KMS-11 (cell line): ENCODE measurements around the gene UNKL.

Source experiments
- H2AFZ ChIP-seq: fragments of 200-600 bp; sonication (generic); 2 replicates; pipeline ENCODE4 v1.6.1; 2016; ENCODE audit warnings: antibody characterized with exemption, mixed run types, low read depth
- H3K27ac ChIP-seq: fragments of 200-600 bp; sonication (generic); 2 replicates; pipeline ENCODE4 v1.6.1; 2016; ENCODE audit warnings: mild to moderate bottlenecking, mixed run types
- H3K27me3 ChIP-seq: fragments of 200-600 bp; sonication (generic); 2 replicates; pipeline ENCODE4 v1.6.1; 2017; ENCODE audit warnings: mild to moderate bottlenecking, low read depth, mixed run types, moderate library complexity; ENCODE audit not compliant: insufficient read depth
- H3K36me3 ChIP-seq: fragments of 200-600 bp; sonication (generic); 2 replicates; pipeline ENCODE4 v1.6.1; 2017; ENCODE audit warnings: mild to moderate bottlenecking, mixed run types; ENCODE audit not compliant: insufficient read depth
- H3K4me1 ChIP-seq: fragments of 200-600 bp; sonication (generic); 2 replicates; pipeline ENCODE4 v1.6.1; 2016; ENCODE audit warnings: mild to moderate bottlenecking, low read depth, mixed run types; ENCODE audit not compliant: poor library complexity, severe bottlenecking
- H3K4me2 ChIP-seq: fragments of 200-600 bp; sonication (generic); 2 replicates; pipeline ENCODE4 v1.7.0; 2016; ENCODE audit warnings: mild to moderate bottlenecking, mixed run types
- H3K4me3 ChIP-seq: fragments of 200-600 bp; sonication (generic); IDR thresholded peaks from 2 replicates; pipeline ENCODE4 v1.6.1; 2017; ENCODE audit warnings: low read depth, low read length, mixed read lengths; ENCODE audit not compliant: insufficient read depth
- H3K79me2 ChIP-seq: fragments of 200-600 bp; sonication (generic); 2 replicates; pipeline ENCODE4 v1.6.1; 2016; ENCODE audit warnings: low read depth, mixed run types; ENCODE audit not compliant: insufficient read depth
- H3K9ac ChIP-seq: fragments of 200-600 bp; sonication (generic); 2 replicates; pipeline ENCODE4 v1.6.1; 2016; ENCODE audit warnings: mild to moderate bottlenecking, mixed run types
- H4K20me1 ChIP-seq: fragments of 200-600 bp; sonication (generic); 2 replicates; pipeline ENCODE4 v1.6.1; 2016; ENCODE audit warnings: mild to moderate bottlenecking, mixed run types; ENCODE audit not compliant: insufficient read depth
- TF ChIP-seq, protein P1 (sequence below): fragments of 200-600 bp; sonication (generic); conservative IDR thresholded peaks from 2 replicates; pipeline ENCODE4 v1.6.1; 2017; ENCODE audit warnings: low read depth, mild to moderate bottlenecking, antibody characterized with exemption, low read length, moderate library complexity, mixed read lengths

UNKL gene

DNA sequence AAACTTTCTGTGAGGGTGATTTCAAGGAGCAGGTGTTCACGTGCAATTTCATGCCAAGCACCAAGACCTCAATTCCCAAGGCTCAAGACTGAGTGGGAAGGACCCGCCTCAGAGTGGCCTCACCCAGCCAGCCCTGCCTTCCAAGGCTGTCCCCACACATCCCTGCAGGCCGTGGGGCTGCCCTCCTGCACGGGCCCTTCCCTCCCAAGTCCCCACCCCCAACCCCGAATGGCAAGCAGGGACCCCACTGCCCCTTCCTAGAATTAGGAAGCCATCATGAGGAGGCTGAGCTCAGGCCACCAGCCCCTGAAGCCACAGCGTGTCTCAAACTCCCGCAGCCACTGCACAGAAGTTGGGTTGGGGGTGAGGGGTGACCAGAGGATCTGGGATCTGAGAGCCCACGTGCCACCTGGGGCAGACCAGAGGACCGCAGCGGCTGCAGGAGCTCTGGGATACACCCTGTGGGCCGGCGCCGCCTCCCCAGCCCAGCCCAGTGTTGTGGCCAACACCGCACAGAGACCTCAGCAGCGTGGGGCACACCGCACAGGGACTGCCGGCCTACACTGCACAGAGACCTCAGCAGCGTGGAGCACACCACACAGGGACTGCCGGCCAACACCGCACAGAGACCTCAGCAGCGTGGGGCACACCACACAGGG, 42.1 kb downstream of the UNKL start:
- no peaks in the 10 kb centered on the region for H3K27me3 ChIP-seq
- no peaks in the 10 kb centered on the region for H3K4me1 ChIP-seq
- TF ChIP-seq, protein P1, sequence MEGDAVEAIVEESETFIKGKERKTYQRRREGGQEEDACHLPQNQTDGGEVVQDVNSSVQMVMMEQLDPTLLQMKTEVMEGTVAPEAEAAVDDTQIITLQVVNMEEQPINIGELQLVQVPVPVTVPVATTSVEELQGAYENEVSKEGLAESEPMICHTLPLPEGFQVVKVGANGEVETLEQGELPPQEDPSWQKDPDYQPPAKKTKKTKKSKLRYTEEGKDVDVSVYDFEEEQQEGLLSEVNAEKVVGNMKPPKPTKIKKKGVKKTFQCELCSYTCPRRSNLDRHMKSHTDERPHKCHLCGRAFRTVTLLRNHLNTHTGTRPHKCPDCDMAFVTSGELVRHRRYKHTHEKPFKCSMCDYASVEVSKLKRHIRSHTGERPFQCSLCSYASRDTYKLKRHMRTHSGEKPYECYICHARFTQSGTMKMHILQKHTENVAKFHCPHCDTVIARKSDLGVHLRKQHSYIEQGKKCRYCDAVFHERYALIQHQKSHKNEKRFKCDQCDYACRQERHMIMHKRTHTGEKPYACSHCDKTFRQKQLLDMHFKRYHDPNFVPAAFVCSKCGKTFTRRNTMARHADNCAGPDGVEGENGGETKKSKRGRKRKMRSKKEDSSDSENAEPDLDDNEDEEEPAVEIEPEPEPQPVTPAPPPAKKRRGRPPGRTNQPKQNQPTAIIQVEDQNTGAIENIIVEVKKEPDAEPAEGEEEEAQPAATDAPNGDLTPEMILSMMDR, result no peak
- no peaks in the 10 kb centered on the region for H3K79me2 ChIP-seq
- no peak overlapping the region for H3K4me3 ChIP-seq
- H4K20me1 ChIP-seq, result no peaks in the 10 kb centered on the region
- H3K9ac ChIP-seq, result no peak overlapping the region
- H3K4me2 ChIP-seq, result no peak overlapping the region
- H3K36me3 ChIP-seq, result no peaks in the 10 kb centered on the region
- no peak overlapping the region for H3K27ac ChIP-seq
- no peak overlapping the region for H2AFZ ChIP-seq

DNA sequence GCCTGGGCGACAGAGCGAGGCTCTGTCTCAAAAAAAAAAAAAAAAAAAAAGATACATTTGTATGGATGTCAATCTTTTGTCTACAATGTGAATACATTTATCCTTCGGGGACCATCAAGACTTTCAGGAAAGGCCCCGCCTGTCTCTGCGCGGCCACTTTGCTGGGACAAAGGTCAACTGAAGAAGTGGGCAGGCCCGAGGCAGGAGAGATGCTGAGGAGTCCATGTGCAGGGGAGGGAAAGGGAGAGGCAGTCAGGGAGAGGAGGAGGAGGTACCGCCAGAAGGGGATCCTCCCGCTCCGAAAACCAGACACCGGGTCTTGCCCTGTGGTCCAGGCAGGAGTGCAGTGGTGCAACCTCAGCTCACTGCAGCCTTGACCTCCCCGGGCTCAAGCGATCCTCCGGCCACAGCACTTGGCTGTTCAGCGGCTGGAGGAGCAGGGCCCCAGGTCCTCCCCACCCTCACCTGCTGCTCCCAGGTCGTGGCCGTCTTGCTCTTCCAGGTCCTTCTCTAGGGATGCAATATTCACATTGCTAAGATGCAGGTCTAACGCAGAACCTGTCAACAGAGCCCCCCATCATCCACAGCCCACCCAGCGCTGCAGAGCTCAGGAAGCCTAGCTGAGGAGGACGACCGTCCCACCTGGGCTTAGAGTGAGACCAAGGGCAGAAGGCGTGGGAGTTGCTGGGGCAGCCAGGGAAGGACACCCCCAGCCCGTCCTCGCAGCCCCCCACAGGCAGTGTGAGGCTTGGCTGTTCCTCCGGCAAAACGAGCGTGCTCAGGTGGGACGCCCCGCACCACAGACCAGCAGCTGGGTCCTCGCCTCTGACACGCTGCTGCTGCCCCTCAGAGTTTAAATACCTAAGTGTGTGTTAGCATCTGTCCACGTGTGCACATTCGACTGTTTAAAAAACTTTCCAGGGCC, 43.2 kb downstream of the UNKL start:
- no peak overlapping the region for H2AFZ ChIP-seq
- H3K4me3 ChIP-seq, result no peak overlapping the region
- H3K4me1 ChIP-seq, result no peaks in the 10 kb centered on the region
- H3K27me3 ChIP-seq, result no peaks in the 10 kb centered on the region
- no peak overlapping the region for H3K9ac ChIP-seq
- H4K20me1 ChIP-seq, result no peaks in the 10 kb centered on the region
- no peak overlapping the region for H3K4me2 ChIP-seq
- no peaks in the 10 kb centered on the region for H3K79me2 ChIP-seq
- H3K27ac ChIP-seq, result no peak overlapping the region
- TF ChIP-seq, protein P1, result no peak
- no peaks in the 10 kb centered on the region for H3K36me3 ChIP-seq

DNA sequence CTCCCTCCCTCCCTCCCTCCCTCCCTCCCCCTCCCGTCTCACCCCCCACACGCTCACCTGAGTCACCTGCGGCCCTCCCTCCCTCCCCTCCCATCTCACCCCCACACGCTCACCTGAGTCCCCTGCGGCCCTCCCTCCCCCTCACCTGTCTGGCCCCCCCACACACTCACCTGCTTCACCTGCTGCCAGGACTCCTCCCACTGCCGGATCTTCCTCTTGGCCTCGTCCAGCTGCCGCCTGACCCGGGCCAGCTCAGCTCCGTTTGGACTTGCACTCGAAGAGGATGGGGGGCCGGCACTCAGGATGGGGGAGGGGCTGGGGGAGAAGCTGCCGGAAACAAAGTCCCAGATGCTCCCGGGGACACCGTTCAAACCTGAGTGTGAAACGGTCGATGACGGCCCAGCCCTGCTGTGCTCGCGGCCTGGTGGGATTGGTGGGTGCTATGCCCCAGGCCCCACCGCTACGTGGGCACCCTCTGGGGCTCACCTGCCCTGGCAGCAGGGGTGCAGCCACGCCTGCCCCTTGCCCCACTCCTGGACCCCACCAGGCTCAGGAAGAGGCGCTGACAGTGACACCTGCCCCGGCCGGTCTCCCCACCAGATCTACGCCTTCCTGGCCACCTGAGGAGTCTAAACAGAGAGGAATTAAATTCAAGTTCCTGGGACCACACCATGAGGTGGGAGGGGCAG, 46.9 kb downstream of the UNKL start:
- no peak overlapping the region for H3K27ac ChIP-seq
- H2AFZ ChIP-seq, result no peak overlapping the region
- 0 out of 2 replicates have a peak, but pooled peaks cover 4% of the 10 kb centered on the region for H3K79me2 ChIP-seq
- H3K4me1 ChIP-seq, result no peaks in the 10 kb centered on the region
- H3K27me3 ChIP-seq, result no peaks in the 10 kb centered on the region
- H3K36me3 ChIP-seq, result no peaks in the 10 kb centered on the region; the same call in 1 of the 2 replicates
- TF ChIP-seq, protein P1, result no peak
- H4K20me1 ChIP-seq, result no peaks in the 10 kb centered on the region; the same call in 1 of the 2 replicates
- no peak overlapping the region for H3K9ac ChIP-seq
- no peak overlapping the region for H3K4me2 ChIP-seq
- no peak overlapping the region for H3K4me3 ChIP-seq

DNA sequence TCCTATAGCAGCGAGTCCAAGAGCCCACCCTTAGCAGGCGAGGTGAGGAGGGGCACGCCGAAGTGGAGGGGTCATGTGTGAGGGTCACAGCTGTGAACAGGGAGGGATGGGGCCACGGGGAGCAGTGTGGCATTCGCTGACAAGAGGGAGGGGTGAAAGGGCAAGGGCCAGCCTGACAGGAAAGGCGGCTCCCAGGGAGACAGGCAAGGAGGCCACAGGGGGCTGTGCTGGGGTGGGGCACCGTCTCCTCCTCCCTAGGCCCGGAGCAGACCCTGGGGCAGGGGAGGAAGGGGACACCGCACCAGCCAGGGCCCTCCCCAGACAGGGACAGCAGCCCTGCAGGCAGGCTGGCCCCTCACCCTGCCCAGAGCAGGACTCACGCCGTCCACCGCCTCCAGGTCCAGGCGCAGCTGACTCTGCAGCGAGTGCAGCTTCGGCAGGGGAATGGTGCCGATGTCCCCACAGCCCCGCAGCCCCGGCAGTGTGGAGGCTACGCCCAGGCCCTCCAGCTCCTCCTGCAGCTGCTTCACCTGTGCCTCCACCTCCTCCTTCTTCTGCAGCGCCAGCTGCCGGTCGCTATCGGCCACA, 47.7 kb downstream of the UNKL start:
- Histone ChIP-seq H3K79me2 (0 out of 2 replicates have a peak, but pooled peaks cover 12% of the 10 kb centered on the region), H3K9ac (no peak overlapping the region), H3K27ac (no peak overlapping the region), H3K36me3 (no peaks in the 10 kb centered on the region; the same call in 1 of the 2 replicates), H3K4me1 (no peaks in the 10 kb centered on the region), H4K20me1 (no peaks in the 10 kb centered on the region; the same call in 1 of the 2 replicates), H2AFZ (no peak overlapping the region), H3K27me3 (no peaks in the 10 kb centered on the region), H3K4me3 (no peak overlapping the region), H3K4me2 (no peak overlapping the region)
- TF ChIP-seq, protein P1, result no peak
